ENCODE measurements around the gene PLXNA4. TPM values are rescaled to one million over a fixed set of nuclear protein-coding genes. Genes with fewer than 3 reads are reported as not detected.

Gene PLXNA4
- total RNA-seq, 1 experiment from 2014 or later: 0.11 TPM

- TF ChIP-seq EZH2 (IDR thresholded peaks at IDR 0.05; ENCODE audit: borderline replicate concordance, low read depth, low read length, poor library complexity, severe bottlenecking): no peak
- no peak for TF ChIP-seq CTCF (conservative IDR thresholded peaks at IDR 0.05; ENCODE audit: low read depth, low read length)
- no peak for DNase-seq (ENCODE audit: low spot score)
- Histone ChIP-seq H3K36me3 (ENCODE audit: insufficient read depth, low read length, poor library complexity, severe bottlenecking) (no peaks in the 10 kb centered on the region), H3K27me3 (replicated peaks; ENCODE audit: insufficient read depth, low read depth, low read length, poor library complexity) (no peaks in the 10 kb centered on the region), H3K27ac (ENCODE audit: low read depth, low read length, poor library complexity, severe bottlenecking) (no peak overlapping the region), H3K9me3 (ENCODE audit: low read depth, low read length, poor library complexity, severe bottlenecking) (no peaks in the 10 kb centered on the region), H3K4me1 (ENCODE audit: insufficient read depth, low read length, poor library complexity, severe bottlenecking) (no peaks in the 10 kb centered on the region), H3K4me3 (ENCODE audit: low read depth, low read length, poor library complexity, severe bottlenecking) (no peak overlapping the region)
- no TSS peak for BruUV-seq (replicated peaks)
- POLR2A ChIA-PET (ENCODE audit: low non-redundant PET): no interaction called here
- intact Hi-C loops (cut with micrococcal nuclease; ENCODE audit: unreplicated experiment): no loop called here
- CTCF ChIA-PET: no interaction called here
These were observed 165.3 kb downstream of the PLXNA4 start for GRCh38 chr7:132410861-132411541.

- CTCF ChIA-PET: no interaction called here
- POLR2A ChIA-PET (ENCODE audit: low non-redundant PET): no interaction called here
- BruUV-seq (replicated peaks): no TSS peak
- no peaks in the 10 kb centered on the region for H3K4me1 ChIP-seq (ENCODE audit: insufficient read depth, low read length, poor library complexity, severe bottlenecking)
- TF ChIP-seq EZH2 (IDR thresholded peaks at IDR 0.05; ENCODE audit: borderline replicate concordance, low read depth, low read length, poor library complexity, severe bottlenecking): no peak
- TF ChIP-seq CTCF (conservative IDR thresholded peaks at IDR 0.05; ENCODE audit: low read depth, low read length): no peak
- H3K9me3 ChIP-seq (ENCODE audit: low read depth, low read length, poor library complexity, severe bottlenecking): no peaks in the 10 kb centered on the region
- no peaks in the 10 kb centered on the region for H3K27me3 ChIP-seq (replicated peaks; ENCODE audit: insufficient read depth, low read depth, low read length, poor library complexity)
- H3K36me3 ChIP-seq (ENCODE audit: insufficient read depth, low read length, poor library complexity, severe bottlenecking): no peaks in the 10 kb centered on the region
- H3K4me3 ChIP-seq (ENCODE audit: low read depth, low read length, poor library complexity, severe bottlenecking): no peak overlapping the region
- no peak for DNase-seq (ENCODE audit: low spot score)
- H3K27ac ChIP-seq (ENCODE audit: low read depth, low read length, poor library complexity, severe bottlenecking): no peak overlapping the region
- intact Hi-C loops (cut with micrococcal nuclease; ENCODE audit: unreplicated experiment): no loop called here
These were observed 165.9 kb downstream of the PLXNA4 start for GRCh38 chr7:132410385-132410784.

GRCh38 chr7:132407764-132408163, 168.5 kb downstream of the PLXNA4 start:
- Histone ChIP-seq H3K4me1 (ENCODE audit: insufficient read depth, low read length, poor library complexity, severe bottlenecking) (no peaks in the 10 kb centered on the region), H3K27me3 (replicated peaks; ENCODE audit: insufficient read depth, low read depth, low read length, poor library complexity) (no peaks in the 10 kb centered on the region), H3K9me3 (ENCODE audit: low read depth, low read length, poor library complexity, severe bottlenecking) (no peaks in the 10 kb centered on the region), H3K36me3 (ENCODE audit: insufficient read depth, low read length, poor library complexity, severe bottlenecking) (no peaks in the 10 kb centered on the region), H3K27ac (ENCODE audit: low read depth, low read length, poor library complexity, severe bottlenecking) (no peak overlapping the region), H3K4me3 (ENCODE audit: low read depth, low read length, poor library complexity, severe bottlenecking) (no peak overlapping the region)
- no peak for DNase-seq (ENCODE audit: low spot score)
- POLR2A ChIA-PET (ENCODE audit: low non-redundant PET): no interaction called here
- intact Hi-C loops (cut with micrococcal nuclease; ENCODE audit: unreplicated experiment): no loop called here
- CTCF ChIA-PET: no interaction called here
- no TSS peak for BruUV-seq (replicated peaks)
- TF ChIP-seq EZH2 (IDR thresholded peaks at IDR 0.05; ENCODE audit: borderline replicate concordance, low read depth, low read length, poor library complexity, severe bottlenecking) (no peak), CTCF (conservative IDR thresholded peaks at IDR 0.05; ENCODE audit: low read depth, low read length) (no peak)

All from A673 (cell line).